ENCODE results near the gene CD59.

The CD59 gene

GRCh38 chr11:33687733-33688479 lies 48.3 kb downstream of the CD59 start:
- peak; percentile 72 for TF ChIP-seq CTCF (IDR thresholded peaks at IDR 0.05; ENCODE audit: borderline replicate concordance, extremely low read depth, low read length, poor library complexity, severe bottlenecking)
- no peak for TF ChIP-seq EZH2 (IDR thresholded peaks at IDR 0.05; ENCODE audit: borderline replicate concordance, low read depth, low read length, severe bottlenecking)
- ATAC-seq (ENCODE audit: insufficient read depth, low read depth), result peak; percentile 44; the same call in 1 of the 3 replicates
- peak; percentile 36 for DNase-seq
- Histone ChIP-seq H3K79me2 (ENCODE audit: insufficient read depth, low read length) (no peaks in the 10 kb centered on the region), H3K9ac (ENCODE audit: low read depth, low read length) (no peak overlapping the region), H2AFZ (ENCODE audit: low read depth, low read length) (no peak overlapping the region), H3K27ac (ENCODE audit: low read length) (no peak overlapping the region), H3K27me3 (ENCODE audit: insufficient read depth, low read length, poor library complexity) (peaks cover 1% of the 10 kb centered on the region), H3K4me3 (ENCODE audit: low read depth in 1 of 2, low read length in 2 of 2) (no peak overlapping the region), H3K4me2 (ENCODE audit: insufficient read depth, low read length) (no peak overlapping the region), H3K4me1 (ENCODE audit: insufficient read depth, low read length) (no peaks in the 10 kb centered on the region), H3K9me3 (ENCODE audit: insufficient read depth, low read length, severe bottlenecking) (no peaks in the 10 kb centered on the region), H3K36me3 (ENCODE audit: insufficient read depth, low read length) (no peaks in the 10 kb centered on the region), H4K20me1 (ENCODE audit: insufficient read depth, low read length) (no peaks in the 10 kb centered on the region)

GRCh38 chr11:33685082-33685481 lies 51.1 kb downstream of the CD59 start:
- no peaks in the 10 kb centered on the region for H3K9me3 ChIP-seq (ENCODE audit: insufficient read depth, low read length, severe bottlenecking)
- no peak overlapping the region for H2AFZ ChIP-seq (ENCODE audit: low read depth, low read length)
- H3K79me2 ChIP-seq (ENCODE audit: insufficient read depth, low read length), result no peaks in the 10 kb centered on the region
- no peaks in the 10 kb centered on the region for H3K27me3 ChIP-seq (ENCODE audit: insufficient read depth, low read length, poor library complexity)
- H3K4me2 ChIP-seq (ENCODE audit: insufficient read depth, low read length), result no peak overlapping the region
- H4K20me1 ChIP-seq (ENCODE audit: insufficient read depth, low read length), result no peaks in the 10 kb centered on the region
- no peak for TF ChIP-seq EZH2 (IDR thresholded peaks at IDR 0.05; ENCODE audit: borderline replicate concordance, low read depth, low read length, severe bottlenecking)
- no peak for TF ChIP-seq CTCF (IDR thresholded peaks at IDR 0.05; ENCODE audit: borderline replicate concordance, extremely low read depth, low read length, poor library complexity, severe bottlenecking)
- no peaks in the 10 kb centered on the region for H3K4me1 ChIP-seq (ENCODE audit: insufficient read depth, low read length)
- no peak overlapping the region for H3K27ac ChIP-seq (ENCODE audit: low read length)
- H3K4me3 ChIP-seq (ENCODE audit: low read depth in 1 of 2, low read length in 2 of 2), result no peak overlapping the region
- H3K9ac ChIP-seq (ENCODE audit: low read depth, low read length), result no peak overlapping the region
- DNase-seq (no peak), ATAC-seq (ENCODE audit: insufficient read depth, low read depth) (no peak)
- H3K36me3 ChIP-seq (ENCODE audit: insufficient read depth, low read length), result no peaks in the 10 kb centered on the region

GRCh38 chr11:33684003-33684706 lies 52.1 kb downstream of the CD59 start:
- Histone ChIP-seq H3K27me3 (ENCODE audit: insufficient read depth, low read length, poor library complexity) (no peaks in the 10 kb centered on the region), H3K9me3 (ENCODE audit: insufficient read depth, low read length, severe bottlenecking) (no peaks in the 10 kb centered on the region), H3K4me2 (ENCODE audit: insufficient read depth, low read length) (no peak overlapping the region), H2AFZ (ENCODE audit: low read depth, low read length) (no peak overlapping the region), H3K4me1 (ENCODE audit: insufficient read depth, low read length) (no peaks in the 10 kb centered on the region), H3K4me3 (ENCODE audit: low read depth in 1 of 2, low read length in 2 of 2) (no peak overlapping the region), H3K36me3 (ENCODE audit: insufficient read depth, low read length) (no peaks in the 10 kb centered on the region), H3K27ac (ENCODE audit: low read length) (no peak overlapping the region), H4K20me1 (ENCODE audit: insufficient read depth, low read length) (no peaks in the 10 kb centered on the region), H3K9ac (ENCODE audit: low read depth, low read length) (no peak overlapping the region), H3K79me2 (ENCODE audit: insufficient read depth, low read length) (no peaks in the 10 kb centered on the region)
- ATAC-seq (ENCODE audit: insufficient read depth, low read depth) (no peak), DNase-seq (no peak)
- TF ChIP-seq EZH2 (IDR thresholded peaks at IDR 0.05; ENCODE audit: borderline replicate concordance, low read depth, low read length, severe bottlenecking) (no peak), CTCF (IDR thresholded peaks at IDR 0.05; ENCODE audit: borderline replicate concordance, extremely low read depth, low read length, poor library complexity, severe bottlenecking) (no peak)

All from DND-41 (cell line).